Type B pancreatic cell (in vitro differentiated cells): ENCODE results near the gene SMARCA1. TPM values are rescaled to one million over a fixed set of nuclear protein-coding genes. Genes with fewer than 3 reads are reported as not detected.

Experiments used
- DNase-seq: peaks from one replicate; pipeline ENCODE4 v3.0.0; 2021; ENCODE audit warnings: mixed read lengths; ENCODE audit not compliant: unreplicated experiment; ENCODE audit errors: extremely low spot score
- H3K27ac Mint-ChIP-seq: 2 replicates; pipeline ENCODE4 v1.8.0; 2021; ENCODE audit warnings: mild to moderate bottlenecking, mixed read lengths
- H3K27me3 Mint-ChIP-seq: 2 replicates; pipeline ENCODE4 v1.8.0; 2021; ENCODE audit warnings: mixed read lengths
- H3K36me3 Mint-ChIP-seq: 2 replicates; pipeline ENCODE4 v1.8.0; 2021; ENCODE audit warnings: mixed read lengths
- H3K4me1 Mint-ChIP-seq: one replicate; pipeline ENCODE4 v1.8.0; 2021; ENCODE audit warnings: mixed read lengths; ENCODE audit not compliant: unreplicated experiment
- H3K4me3 Mint-ChIP-seq: 2 replicates; pipeline ENCODE4 v1.8.0; 2021; ENCODE audit warnings: mild to moderate bottlenecking, mixed read lengths
- H3K9me3 Mint-ChIP-seq: 2 replicates; pipeline ENCODE4 v1.8.0; 2021; ENCODE audit warnings: mixed read lengths
- total RNA-seq: library from RNA; stranded (reverse); gene quantifications from 2 replicates; pipeline ENCODE4 v1.2.1, GENCODE V29; 2021; ENCODE audit warnings: low replicate concordance
- TF ChIP-seq, protein P1 (sequence below): fragments of 200-600 bp; sonication (generic); conservative IDR thresholded peaks from 2 replicates; pipeline ENCODE4 v1.5.0; 2021; ENCODE audit warnings: antibody characterized with exemption, mild to moderate bottlenecking

The SMARCA1 gene
- total RNA-seq, 1 donor from 2014 or later: 106 TPM

DNA sequence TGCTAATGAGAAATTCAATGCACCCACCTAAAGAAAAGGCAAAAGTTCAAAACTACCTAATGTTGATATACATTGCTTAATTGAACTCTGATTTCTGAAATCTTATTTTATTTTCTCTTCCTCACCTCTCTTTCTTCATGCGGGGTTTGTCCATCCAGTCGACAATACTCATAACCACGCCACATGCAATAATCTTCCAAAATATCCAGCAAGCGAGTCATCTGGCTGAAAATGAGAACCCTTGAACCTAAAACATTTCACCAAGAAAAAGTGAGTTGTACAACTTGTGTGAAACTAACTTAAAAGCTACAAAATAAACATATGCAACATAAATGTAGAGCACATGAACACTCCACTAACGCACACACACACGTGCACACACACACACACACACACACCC, 26.7 kb downstream of the SMARCA1 start:
- TF ChIP-seq, protein P1, sequence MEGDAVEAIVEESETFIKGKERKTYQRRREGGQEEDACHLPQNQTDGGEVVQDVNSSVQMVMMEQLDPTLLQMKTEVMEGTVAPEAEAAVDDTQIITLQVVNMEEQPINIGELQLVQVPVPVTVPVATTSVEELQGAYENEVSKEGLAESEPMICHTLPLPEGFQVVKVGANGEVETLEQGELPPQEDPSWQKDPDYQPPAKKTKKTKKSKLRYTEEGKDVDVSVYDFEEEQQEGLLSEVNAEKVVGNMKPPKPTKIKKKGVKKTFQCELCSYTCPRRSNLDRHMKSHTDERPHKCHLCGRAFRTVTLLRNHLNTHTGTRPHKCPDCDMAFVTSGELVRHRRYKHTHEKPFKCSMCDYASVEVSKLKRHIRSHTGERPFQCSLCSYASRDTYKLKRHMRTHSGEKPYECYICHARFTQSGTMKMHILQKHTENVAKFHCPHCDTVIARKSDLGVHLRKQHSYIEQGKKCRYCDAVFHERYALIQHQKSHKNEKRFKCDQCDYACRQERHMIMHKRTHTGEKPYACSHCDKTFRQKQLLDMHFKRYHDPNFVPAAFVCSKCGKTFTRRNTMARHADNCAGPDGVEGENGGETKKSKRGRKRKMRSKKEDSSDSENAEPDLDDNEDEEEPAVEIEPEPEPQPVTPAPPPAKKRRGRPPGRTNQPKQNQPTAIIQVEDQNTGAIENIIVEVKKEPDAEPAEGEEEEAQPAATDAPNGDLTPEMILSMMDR: no peak
- DNase-seq: no peak
- Mint-ChIP-seq H3K27ac (no peak overlapping the region), H3K9me3 (no peaks in the 10 kb centered on the region), H3K27me3 (no peaks in the 10 kb centered on the region), H3K4me3 (no peak overlapping the region), H3K36me3 (peaks cover 30% of the 10 kb centered on the region), H3K4me1 (no peaks in the 10 kb centered on the region)

DNA sequence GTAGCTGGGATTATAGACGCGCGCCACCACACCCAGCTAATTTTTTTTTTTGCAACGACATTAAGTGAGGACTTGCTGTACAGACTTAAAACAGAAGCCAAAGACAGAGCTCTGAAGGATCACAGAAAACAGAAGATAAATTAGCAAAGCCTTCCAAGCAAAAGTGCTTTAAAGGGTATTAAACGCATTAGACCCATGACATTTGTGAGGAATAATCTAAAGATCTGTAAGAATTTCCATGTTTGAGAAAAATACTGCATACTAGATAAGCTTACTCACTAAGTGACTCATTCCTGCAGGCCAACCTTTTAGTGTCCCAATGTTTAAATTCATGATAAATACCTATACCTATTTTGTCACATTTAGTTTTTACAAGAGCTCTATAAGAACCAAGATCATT, 27.4 kb downstream of the SMARCA1 start:
- no peak for DNase-seq
- TF ChIP-seq, protein P1: no peak
- Mint-ChIP-seq H3K27me3 (no peaks in the 10 kb centered on the region), H3K36me3 (peaks cover 32% of the 10 kb centered on the region), H3K4me3 (no peak overlapping the region), H3K4me1 (no peaks in the 10 kb centered on the region), H3K27ac (no peak overlapping the region), H3K9me3 (no peaks in the 10 kb centered on the region)

GRCh38 chrX:129494887-129495286, 28.4 kb downstream of the SMARCA1 start:
- H3K36me3 Mint-ChIP-seq: peaks cover 38% of the 10 kb centered on the region
- H3K9me3 Mint-ChIP-seq: no peaks in the 10 kb centered on the region

DNA sequence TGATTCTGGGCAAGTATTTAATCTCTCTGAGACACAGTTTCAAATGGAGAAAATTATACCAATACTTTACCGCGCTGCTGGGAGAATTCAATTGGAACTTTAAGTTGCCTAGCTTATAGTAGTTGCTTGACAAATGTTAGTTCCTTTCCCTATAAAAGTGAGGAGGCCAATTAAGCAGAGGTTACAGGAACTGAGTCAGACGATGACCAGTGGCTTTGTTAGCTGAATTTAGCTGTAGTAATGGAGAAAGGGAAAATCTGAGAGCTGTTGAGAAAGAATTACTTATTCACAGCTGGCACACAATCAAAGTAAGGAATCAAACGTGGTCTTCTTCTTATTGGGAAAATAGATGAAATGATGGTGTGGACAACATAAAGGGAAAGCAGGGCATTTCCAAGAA, 29.6 kb downstream of the SMARCA1 start:
- H3K9me3 Mint-ChIP-seq: no peaks in the 10 kb centered on the region
- H3K4me3 Mint-ChIP-seq: no peak overlapping the region
- no peaks in the 10 kb centered on the region for H3K4me1 Mint-ChIP-seq
- TF ChIP-seq, protein P1: no peak
- H3K27me3 Mint-ChIP-seq: no peaks in the 10 kb centered on the region
- H3K36me3 Mint-ChIP-seq: peaks cover 41% of the 10 kb centered on the region
- DNase-seq: no peak
- H3K27ac Mint-ChIP-seq: no peak overlapping the region

More at GRCh38 chrX:129494887-129495286, 28.4 kb downstream of the SMARCA1 start:
- no peak for DNase-seq
- Mint-ChIP-seq H3K4me1 (no peaks in the 10 kb centered on the region), H3K27me3 (no peaks in the 10 kb centered on the region), H3K4me3 (no peak overlapping the region), H3K27ac (no peak overlapping the region)
- TF ChIP-seq, protein P1: no peak

- DNase-seq: no peak
- Mint-ChIP-seq H3K27me3 (no peaks in the 10 kb centered on the region), H3K9me3 (no peaks in the 10 kb centered on the region), H3K4me1 (peaks cover 5% of the 10 kb centered on the region), H3K4me3 (no peak overlapping the region), H3K36me3 (peaks cover 48% of the 10 kb centered on the region), H3K27ac (no peak overlapping the region)
- TF ChIP-seq, protein P1: no peak
Observed at GRCh38 chrX:129490330-129490729, 33.0 kb downstream of the SMARCA1 start.

- DNase-seq: no peak
- peaks cover 38% of the 10 kb centered on the region for H3K36me3 Mint-ChIP-seq
Observed at GRCh38 chrX:129488359-129488758, 34.9 kb downstream of the SMARCA1 start.

More at GRCh38 chrX:129488359-129488758, 34.9 kb downstream of the SMARCA1 start:
- TF ChIP-seq, protein P1: no peak
- Mint-ChIP-seq H3K27ac (no peak overlapping the region), H3K27me3 (no peaks in the 10 kb centered on the region), H3K4me1 (peaks cover 6% of the 10 kb centered on the region), H3K4me3 (no peak overlapping the region), H3K9me3 (no peaks in the 10 kb centered on the region)
